Measurements from ENCODE around the gene CIAO2B. TPM values are rescaled to one million over a fixed set of nuclear protein-coding genes. Genes with fewer than 3 reads are reported as not detected.
A peak's percentile ranks its signal among the peaks of the same experiment; 100 is the strongest.

The CIAO2B gene
- total RNA-seq, 1 donor from 2014 or later, result 156 TPM

GRCh38 chr16:66931665-66932064 is 2.5 kb downstream of the CIAO2B start:
- Histone ChIP-seq H3K27me3 (ENCODE audit: control insufficient read depth, insufficient read depth, low read length) (no peaks in the 10 kb centered on the region), H3K36me3 (ENCODE audit: control insufficient read depth, insufficient read depth, low read length) (no peaks in the 10 kb centered on the region), H3K4me3 (ENCODE audit: low read depth, low read length) (no peak overlapping the region)
- no peak for DNase-seq (ENCODE audit: low read depth)
- no peak for TF ChIP-seq CTCF (IDR thresholded peaks at IDR 0.05; ENCODE audit: insufficient read depth, low read length, poor library complexity, severe bottlenecking)

DNA sequence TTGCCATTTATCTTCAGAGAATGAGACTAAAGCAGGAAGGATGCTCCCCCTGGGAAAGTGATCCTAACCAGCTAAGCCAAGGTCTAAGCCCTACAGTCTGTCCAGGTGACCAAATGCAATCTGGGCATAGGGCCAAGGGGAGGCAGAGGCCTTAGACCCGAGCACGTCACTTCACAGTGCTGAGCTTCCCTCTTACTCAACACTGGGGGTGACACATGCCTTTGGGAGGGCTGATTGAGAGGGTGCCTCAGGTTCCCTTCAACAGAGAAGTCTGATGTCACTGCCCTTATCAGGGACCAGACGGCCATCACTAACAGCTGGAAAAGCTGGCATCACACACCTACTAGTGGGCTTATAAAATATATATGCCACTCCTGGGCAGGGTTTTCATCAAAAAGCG is 4.0 kb downstream of the CIAO2B start:
- no peak for TF ChIP-seq CTCF (IDR thresholded peaks at IDR 0.05; ENCODE audit: insufficient read depth, low read length, poor library complexity, severe bottlenecking)
- H3K36me3 ChIP-seq (ENCODE audit: control insufficient read depth, insufficient read depth, low read length), result no peaks in the 10 kb centered on the region
- DNase-seq (ENCODE audit: low read depth), result peak; percentile 68
- no peak overlapping the region for H3K4me3 ChIP-seq (ENCODE audit: low read depth, low read length)
- no peaks in the 10 kb centered on the region for H3K27me3 ChIP-seq (ENCODE audit: control insufficient read depth, insufficient read depth, low read length)

- no peak overlapping the region for H3K4me3 ChIP-seq (ENCODE audit: low read depth, low read length)
- no peaks in the 10 kb centered on the region for H3K36me3 ChIP-seq (ENCODE audit: control insufficient read depth, insufficient read depth, low read length)
- H3K27me3 ChIP-seq (ENCODE audit: control insufficient read depth, insufficient read depth, low read length), result no peaks in the 10 kb centered on the region
- TF ChIP-seq CTCF (IDR thresholded peaks at IDR 0.05; ENCODE audit: insufficient read depth, low read length, poor library complexity, severe bottlenecking), result peak; percentile 66
- DNase-seq (ENCODE audit: low read depth), result no peak
Measured at GRCh38 chr16:66928702-66929388, 5.4 kb downstream of the CIAO2B start.

- Histone ChIP-seq H3K36me3 (ENCODE audit: control insufficient read depth, insufficient read depth, low read length) (no peaks in the 10 kb centered on the region), H3K27me3 (ENCODE audit: control insufficient read depth, insufficient read depth, low read length) (no peaks in the 10 kb centered on the region), H3K4me3 (ENCODE audit: low read depth, low read length) (no peak overlapping the region)
- no peak for TF ChIP-seq CTCF (IDR thresholded peaks at IDR 0.05; ENCODE audit: insufficient read depth, low read length, poor library complexity, severe bottlenecking)
- no peak for DNase-seq (ENCODE audit: low read depth)
Measured at GRCh38 chr16:66927918-66928649, 6.1 kb downstream of the CIAO2B start.

DNA sequence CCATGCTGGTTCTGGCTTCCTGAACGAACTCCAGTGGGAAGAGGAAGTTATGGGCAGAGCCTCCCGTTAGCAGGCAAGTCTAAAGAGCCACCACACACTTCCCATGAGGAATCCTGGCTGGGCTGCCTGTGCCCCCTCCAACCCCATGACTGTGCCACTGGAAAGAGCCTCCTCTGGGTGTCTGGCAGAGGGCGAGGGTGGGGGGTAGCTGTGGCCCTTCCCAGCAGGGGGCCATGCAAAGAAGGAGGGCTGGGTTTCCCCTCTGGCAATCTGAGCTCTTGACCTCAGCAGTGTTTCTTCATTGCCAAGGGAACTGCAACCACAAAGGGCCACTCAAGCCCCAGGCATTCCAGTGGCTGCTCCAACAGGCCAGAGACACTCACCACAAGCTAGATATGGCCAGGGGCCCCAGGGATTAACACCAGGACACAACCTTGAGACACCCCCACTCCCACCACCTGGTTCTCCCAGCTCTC is 7.2 kb downstream of the CIAO2B start:
- H3K36me3 ChIP-seq (ENCODE audit: control insufficient read depth, insufficient read depth, low read length), result no peaks in the 10 kb centered on the region
- TF ChIP-seq CTCF (IDR thresholded peaks at IDR 0.05; ENCODE audit: insufficient read depth, low read length, poor library complexity, severe bottlenecking), result no peak
- peak; percentile 94 for DNase-seq (ENCODE audit: low read depth)
- H3K27me3 ChIP-seq (ENCODE audit: control insufficient read depth, insufficient read depth, low read length), result no peaks in the 10 kb centered on the region
- H3K4me3 ChIP-seq (ENCODE audit: low read depth, low read length), result no peak overlapping the region
